GM21447 (cell line): ENCODE data around the gene HSP90B1.
A peak's percentile ranks its signal among the peaks of the same experiment; 100 is the strongest.

Experiments used
- ATAC-seq: cut with Tn5 transposase; IDR thresholded peaks from one replicate; pipeline ENCODE4 v1.9.1; 2021; ENCODE audit not compliant: unreplicated experiment

The HSP90B1 gene

DNA sequence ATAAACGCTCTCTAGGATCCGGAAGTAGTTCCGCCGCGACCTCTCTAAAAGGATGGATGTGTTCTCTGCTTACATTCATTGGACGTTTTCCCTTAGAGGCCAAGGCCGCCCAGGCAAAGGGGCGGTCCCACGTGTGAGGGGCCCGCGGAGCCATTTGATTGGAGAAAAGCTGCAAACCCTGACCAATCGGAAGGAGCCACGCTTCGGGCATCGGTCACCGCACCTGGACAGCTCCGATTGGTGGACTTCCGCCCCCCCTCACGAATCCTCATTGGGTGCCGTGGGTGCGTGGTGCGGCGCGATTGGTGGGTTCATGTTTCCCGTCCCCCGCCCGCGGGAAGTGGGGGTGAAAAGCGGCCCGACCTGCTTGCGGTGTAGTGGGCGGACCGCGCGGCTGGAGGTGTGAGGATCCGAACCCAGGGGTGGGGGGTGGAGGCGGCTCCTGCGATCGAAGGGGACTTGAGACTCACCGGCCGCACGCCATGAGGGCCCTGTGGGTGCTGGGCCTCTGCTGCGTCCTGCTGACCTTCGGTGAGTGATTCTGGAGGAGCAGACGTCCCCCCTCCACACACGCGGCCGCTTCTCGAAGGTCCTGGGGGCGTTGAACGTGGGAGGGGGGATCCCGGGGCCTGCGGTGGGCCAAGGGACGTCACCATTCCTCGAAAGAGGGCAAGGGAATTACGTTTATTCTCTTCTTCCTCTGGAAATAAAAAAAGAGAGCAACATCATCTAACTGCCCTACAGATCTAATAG, at the start of gene HSP90B1:
Gene HSP90B1, plus strand, starts transcription at position 377 of the 753 bp plus-strand sequence. Its CDS starts 106 bp downstream, at position 483.
- ATAC-seq: peak; percentile 58

DNA sequence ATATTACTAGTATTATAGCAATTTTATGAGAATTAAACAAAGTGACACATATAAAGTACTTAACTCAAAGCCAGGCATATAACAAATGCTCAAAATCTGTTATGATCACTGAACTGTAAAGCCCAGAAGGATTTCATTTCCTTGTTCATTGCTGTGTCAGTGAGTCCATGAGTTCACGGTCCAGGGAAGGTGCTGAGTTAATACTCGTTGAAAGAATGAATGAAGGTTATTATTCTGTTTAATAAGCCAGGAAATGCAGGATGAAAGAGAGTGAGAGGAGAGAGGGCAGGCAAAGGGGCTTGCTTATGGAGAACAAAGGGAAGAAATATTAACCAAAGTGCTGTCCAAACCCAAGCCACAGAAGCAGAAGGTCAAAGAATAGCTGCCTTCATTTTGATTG, 48.9 kb upstream of the HSP90B1 start:
- no peak for ATAC-seq

DNA sequence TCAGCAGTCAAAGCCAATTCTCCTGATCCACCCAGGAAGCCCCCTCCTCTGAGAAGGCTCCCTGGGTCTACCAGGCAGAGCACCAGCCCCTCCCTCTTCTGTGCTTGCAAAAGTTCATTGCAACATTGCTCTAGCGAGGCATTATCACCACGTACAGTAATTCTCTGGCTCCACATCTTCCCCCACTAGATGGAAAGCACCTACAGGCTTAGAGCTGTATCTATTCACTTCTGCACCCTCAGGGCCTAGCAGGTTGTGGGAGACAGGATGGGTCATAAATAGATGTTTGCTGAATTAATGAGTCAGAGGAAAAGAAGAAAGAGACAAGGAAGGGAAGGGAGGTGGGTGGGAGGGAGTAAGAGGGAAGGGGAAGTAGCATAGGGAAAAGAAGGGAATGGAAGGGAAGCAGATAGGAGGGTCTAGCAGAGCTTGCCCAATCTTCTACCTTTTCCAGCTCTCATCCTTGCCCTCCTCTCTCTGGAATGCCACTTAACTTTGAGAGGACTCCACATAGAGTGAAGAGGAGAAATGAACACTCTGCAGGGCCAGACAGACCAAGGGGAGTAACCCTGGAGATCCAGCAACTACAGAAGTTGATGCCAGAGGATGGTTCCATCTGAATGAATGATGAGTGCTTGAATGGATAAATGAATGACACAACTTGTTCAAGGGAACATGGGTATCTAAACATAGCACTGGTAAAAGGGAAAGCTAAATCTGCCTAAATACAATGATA, 47.2 kb upstream of the HSP90B1 start:
- ATAC-seq: no peak

DNA sequence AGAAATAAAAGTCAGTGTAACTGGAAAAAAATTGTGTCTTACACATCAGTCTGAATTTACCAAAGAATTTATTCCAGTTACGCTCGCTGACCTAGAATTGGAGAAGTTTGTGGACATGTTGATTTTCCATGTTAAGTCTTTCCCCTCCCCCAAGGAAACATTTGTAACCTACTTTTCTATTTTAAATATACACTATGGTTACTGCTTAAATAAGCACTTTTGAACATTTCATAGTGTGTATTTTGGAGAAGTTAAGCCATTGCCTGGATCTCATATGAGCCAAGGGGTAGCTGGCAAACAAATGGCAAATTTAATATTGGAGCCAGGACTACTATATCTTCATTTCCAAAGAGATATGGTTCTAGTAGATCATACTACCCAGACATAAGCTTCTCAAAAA, 46.3 kb upstream of the HSP90B1 start:
- no peak for ATAC-seq

DNA sequence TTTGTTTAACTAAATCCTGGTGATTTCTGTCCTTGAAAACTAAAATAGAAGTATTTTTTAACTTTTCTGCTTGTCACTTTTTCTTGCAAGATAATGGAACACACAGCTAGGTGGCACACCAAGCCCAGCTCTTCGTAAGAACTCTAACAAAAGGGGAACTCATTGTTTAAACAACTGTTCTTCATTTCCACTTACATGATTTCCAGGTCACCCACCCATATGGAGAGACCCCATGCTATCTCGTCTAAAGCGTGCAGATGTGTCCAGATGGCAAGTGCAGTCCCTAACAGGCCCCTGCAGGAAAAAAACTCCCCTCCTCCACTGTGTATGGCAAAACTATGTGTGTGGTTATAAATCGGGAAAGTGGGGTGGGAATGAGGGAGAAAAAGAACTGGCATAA, 45.9 kb upstream of the HSP90B1 start:
- ATAC-seq: no peak

DNA sequence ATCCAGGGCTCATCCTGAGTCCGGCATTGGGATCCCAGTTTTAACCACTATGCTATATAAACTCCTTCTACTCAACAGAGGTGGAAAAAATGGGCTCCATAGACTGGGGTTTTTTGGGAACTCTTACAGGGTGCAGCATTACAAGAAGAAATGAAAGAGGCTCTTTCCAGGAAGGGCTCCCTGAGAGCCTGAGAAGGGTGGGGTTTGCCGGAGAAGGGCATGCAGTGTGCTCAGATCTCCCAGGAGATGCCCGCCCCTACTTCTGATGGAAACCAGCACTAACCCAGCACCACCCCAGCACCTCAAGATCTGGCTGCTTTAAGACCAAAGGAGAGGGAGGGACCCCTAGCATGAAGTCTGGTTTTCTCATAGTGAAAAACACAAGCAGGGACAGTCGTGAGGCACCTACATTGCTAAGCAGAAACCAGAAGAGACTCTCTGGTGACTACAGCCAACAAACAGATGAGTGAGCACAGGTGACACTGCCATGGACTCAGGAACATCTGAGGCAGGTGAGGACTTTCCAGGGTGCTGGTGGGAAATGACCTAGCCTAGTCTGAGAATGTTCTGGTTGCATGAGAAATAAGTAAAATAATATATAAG, 43.9 kb upstream of the HSP90B1 start:
- no peak for ATAC-seq

DNA sequence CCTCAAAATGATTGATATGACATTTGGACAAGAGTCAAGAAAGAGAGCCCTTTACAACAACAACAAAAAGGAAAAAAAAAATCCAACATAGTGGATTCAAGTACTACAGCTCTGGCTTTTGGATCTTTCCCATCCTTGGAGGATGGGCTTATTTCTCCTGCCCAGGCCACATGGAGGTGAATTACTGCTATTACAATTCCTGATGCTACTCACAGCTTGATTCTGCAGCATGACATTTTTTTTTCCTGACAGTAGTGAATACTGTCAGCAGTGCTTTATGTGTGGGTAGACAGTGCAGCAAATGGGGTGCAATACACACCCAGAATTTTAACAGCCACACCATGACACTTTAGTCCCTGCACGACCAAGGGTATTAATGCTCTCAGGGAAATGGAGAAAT, 42.5 kb upstream of the HSP90B1 start:
- no peak for ATAC-seq

DNA sequence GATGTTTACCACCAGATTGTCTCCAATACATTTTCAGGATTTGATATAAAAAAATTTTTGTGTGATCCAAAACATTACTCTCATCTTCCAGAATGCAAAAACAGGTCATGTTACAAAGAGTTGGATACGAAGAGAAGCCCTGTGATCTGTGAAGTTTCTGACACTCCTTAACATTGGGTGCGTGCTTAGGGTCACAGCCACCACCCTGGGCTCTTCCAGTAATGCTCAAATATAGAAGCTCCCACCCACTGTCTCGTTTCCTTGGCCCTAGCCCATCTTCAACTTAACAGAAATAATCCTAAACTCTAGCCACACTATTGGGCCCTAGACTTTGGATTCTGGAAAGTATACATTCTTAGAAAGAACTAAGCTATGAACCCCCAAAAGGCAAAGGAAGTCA, 32.9 kb upstream of the HSP90B1 start:
- no peak for ATAC-seq

DNA sequence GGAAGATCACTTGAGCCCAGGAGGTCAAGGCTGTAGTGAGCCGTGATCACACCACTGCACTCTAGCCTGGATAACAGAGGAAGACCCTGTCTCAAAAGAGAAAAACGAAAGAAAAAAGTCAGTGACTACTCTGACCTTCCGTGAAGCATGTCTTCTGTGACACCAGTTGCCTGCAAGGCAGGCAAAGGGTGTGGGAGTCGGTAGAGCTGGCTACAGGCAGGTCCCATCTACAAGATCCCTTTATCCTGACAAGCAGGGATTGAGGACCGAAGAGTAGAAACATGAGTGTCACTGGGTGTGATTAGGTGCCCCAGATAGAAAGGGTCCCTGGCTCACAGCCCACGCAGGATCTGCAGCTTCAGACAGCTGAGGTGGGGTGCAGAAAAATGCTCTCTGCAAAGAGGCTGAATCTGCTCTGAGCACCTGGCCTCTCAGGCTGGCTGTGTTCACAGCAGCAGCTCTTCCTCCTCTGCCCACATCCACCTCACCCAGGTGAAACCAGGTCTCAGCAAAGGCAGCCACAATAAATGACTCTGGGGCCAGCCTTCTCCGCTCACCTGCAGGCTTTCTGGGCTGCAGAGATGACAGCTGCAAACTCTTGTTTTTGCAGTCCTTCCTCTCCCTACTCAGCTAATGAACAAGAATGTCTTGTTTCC, 28.6 kb upstream of the HSP90B1 start:
- ATAC-seq: no peak

DNA sequence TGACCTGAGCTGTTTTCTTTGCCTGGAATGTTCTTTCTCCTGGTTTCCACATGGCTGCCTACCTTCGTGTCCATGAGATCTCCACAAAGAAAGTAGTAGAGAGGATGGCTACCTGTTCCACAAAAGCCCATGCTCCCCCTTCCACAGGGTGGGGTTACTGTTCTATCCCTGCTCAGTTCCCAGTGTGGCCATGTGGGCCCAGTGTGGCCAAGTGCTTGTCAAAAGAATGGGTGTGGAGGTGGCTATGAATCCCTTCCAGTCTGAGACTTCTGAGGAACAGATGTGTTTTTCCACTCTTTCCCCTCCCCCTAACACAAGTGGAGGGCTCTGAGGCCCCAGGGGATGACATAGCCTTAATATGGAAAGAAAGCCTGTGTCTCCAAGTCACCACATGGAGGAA, 26.2 kb upstream of the HSP90B1 start:
- no peak for ATAC-seq

DNA sequence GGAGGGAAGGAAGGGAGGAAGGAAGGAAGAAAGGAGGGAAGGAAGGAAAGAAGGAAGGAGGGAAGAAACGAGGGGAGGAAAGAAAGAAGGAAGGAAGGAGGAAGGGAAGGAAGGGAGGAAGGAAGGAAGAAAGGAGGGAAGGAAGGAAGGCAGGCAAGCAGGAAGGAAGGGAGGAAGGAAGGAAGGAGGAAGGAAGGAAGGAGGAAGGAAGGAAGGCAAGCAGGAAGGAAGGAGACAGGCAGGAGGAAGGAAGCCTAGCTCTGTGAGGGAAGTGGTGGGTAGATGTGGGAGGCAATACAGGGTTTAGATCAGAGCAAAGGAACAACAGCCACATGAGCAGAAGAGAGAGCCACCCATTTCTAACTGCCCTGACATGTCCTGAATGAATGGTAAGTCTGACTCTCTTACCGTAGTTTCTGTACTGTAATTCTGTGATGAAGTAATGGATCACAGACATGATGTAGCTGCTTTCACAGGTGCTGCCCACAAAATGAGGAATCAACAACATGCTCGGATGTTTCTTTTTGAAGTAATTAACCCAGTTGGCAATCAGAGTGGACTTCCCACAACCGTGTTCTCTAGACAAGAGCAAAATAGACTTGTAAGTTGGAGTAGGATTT, 24.4 kb upstream of the HSP90B1 start:
- ATAC-seq: no peak

DNA sequence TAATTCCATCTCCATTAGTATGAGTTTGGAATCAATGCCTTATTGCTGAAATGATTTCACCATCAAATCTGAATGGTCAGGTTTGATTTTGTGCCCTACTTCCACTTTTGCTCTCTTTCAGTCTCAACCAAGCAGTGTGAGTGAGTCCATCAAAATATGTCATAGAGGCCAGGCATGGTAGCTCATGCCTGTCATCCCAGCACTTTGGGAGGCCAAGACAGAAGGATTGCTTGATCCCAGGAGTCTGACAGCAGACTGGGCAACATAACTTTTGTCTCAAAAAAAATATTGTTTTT, 22.0 kb upstream of the HSP90B1 start:
- no peak for ATAC-seq

DNA sequence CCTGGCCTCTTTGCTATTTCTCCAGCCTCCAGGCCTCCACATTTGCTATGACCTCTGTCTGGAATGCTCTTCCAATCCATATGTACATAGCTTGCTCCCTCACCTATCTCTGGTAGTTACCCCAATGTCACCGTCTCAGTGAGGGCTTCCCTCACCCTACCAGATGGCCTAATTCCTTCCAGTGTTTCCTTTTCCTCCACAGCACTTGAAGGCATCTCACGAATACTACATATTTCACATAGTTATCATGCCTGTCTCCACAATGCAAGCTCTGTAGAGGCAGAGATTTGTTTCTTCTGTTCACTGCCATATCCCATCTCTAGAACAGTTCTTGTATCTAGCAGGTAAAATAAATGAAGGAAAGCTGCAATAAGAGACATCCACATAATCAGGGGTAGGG, 21.3 kb upstream of the HSP90B1 start:
- no peak for ATAC-seq

DNA sequence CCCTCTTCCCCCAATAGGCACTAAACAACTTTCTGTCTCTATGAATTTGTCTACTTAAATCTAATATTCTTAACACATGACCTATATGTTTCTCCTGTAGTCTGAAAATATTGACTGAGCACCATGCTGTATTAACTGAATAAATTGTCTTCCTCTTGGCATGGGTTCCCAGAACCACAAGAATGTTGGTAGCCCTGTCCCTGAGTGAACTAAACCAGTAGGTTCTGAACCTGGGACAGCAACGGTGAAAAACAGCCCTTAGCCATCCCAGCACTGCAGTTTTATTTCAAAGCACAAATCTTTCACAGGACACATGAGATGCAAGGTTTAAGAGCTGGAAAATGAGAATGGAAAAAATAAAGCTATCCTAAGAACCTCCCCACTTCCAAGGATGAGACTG, 20.4 kb upstream of the HSP90B1 start:
- ATAC-seq: no peak

DNA sequence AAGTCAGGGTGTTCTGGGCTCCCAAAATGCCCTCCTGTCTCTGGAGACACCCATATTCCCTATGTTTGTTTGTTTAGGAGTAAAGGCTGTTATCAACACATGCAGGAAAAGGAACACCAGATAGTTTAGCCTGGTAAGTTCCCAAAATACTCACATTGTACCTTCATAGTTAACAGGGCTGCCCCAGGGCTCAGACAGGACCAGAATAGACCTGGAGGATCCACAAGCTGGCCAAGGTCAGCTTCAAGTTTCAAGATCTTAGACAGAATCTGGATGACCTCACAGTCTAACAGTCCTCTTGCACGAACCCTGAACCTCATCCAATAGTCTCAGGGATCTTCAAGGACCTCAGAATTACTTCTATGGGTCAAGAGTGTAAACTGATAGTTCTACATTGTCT, 18.1 kb upstream of the HSP90B1 start:
- ATAC-seq: no peak

DNA sequence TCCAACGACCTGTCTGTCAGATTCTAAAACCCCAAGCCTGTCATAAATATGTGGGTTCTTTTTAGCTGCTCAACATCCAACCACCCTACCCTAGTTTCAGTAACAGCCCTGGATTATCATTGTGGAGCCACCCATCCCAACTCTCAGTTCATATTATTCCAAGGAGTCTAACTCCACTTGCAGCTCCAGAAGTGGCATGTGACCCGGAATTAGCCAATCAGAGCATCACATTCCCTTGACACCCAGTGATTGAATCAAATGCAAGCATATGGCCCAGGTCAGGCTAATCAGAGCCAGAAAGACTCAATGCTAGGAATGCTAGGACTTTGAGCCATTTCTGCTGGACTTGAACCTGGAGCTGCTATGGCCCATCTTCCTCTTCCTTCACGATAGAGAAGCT, 17.1 kb upstream of the HSP90B1 start:
- no peak for ATAC-seq

DNA sequence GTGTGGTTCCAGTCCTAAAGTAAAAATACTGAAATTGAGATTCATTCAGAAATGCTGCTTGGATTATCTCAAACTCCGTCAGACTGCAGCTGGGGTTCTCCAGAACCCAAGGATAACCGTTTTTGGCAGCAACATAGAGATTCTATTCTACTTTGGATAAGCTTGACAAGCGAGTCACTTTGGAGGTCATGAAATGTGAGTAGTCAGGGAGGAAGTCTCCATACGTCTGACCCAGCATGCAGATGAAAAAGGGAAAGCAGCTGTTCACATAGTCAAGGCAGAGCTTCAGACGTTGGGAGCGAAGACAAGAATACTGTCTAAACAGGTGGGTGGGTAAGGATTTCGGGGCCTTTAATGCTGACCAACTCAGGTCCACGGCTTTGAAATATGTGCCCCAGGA, 14.9 kb upstream of the HSP90B1 start:
- no peak for ATAC-seq

DNA sequence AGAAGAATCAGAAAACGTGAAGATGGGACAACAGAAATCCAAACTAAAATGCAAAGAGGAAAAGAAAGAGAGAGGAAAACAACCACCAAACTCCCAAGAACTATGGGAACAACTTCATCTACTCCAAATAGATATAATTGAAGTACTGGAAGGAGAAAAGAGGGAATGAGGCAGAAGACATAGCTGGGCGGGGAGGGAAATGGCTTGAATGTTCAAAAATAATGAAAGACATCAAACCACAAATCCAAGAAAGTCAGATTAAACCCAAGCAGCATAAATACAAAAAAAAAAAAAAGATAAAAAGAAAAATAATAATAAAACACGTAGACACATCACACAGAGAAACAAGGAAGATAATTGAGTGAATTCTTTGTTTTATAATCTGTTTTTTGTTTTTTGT, 12.3 kb upstream of the HSP90B1 start:
- no peak for ATAC-seq

DNA sequence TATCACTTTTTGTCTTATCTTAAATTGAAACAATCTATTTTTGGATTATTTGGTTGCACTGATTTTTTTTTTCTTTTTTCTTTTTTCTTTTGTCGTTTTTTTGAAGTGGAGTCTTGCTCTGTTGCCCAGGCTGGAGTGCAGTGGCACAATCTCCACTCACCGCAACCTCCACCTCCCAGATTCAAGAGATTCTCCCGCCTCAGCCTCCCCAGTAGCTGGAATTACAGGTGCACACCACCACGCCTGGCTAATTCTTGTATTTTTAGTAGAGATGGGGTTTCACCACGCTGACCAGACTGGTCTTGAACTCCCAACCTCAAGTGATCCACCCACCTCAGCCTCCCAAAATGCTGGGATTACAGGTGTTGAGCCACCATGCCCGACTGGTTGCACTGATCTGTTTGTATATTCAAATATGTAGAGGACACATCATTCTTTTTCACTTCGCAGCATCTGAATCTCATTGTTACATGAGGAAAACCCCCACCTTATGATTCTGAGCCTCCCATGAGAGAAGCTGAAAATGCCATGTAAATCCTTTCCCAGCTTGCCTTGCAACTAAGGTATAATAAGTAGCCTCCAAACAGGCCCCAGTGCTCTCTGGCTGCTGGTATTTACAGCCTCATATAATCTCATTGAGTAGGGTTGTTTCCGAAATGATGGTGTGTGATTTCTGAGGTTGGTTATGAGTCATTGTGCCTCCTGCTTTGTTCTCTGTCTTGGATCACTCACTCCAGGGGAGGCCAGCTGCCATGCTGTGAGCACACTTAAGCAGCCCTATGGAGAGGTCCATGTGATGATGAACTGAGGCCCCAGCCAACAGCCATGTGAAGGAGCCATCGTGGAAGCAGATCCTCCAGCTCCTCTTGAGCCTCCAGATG, 5.2 kb upstream of the HSP90B1 start:
- peak; percentile 35 for ATAC-seq

DNA sequence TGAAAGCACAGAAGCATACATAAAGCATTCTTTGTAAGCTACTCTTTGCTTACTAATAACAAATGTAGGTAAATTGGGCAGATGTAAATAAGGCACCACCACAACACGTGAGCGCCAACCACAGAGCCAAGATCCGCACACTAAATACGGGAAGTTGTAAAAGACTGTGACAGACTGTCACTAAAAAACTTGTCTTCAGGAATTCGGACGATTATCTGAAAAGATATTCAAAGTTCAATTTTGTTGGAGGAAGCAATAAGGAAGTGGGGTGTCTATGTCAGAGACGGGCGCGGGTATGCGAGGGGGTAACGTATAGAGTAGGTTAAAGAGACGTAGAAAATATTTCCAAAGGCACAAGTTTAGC, 1.5 kb upstream of the HSP90B1 start:
- ATAC-seq: peak; percentile 23
